Suppressor macrophage treated with lipopolysaccharide for 4 hours (primary cell): ENCODE measurements around the gene NHP2.
"Not testable (repeated sequence)": the region's sequence is repeated elsewhere in the genome, so short reads cannot be mapped to it uniquely, and the experiment has no call there.

Source experiments
- DNase-seq: peaks from one replicate; pipeline ENCODE4 v3.0.0-alpha.2; 2020

The NHP2 gene

GRCh38 chr5:178129296-178129695 lies 24.4 kb downstream of the NHP2 start:
- no peak for DNase-seq

GRCh38 chr5:178127300-178128009 lies 26.2 kb downstream of the NHP2 start:
- not testable (repeated sequence) for DNase-seq

DNA sequence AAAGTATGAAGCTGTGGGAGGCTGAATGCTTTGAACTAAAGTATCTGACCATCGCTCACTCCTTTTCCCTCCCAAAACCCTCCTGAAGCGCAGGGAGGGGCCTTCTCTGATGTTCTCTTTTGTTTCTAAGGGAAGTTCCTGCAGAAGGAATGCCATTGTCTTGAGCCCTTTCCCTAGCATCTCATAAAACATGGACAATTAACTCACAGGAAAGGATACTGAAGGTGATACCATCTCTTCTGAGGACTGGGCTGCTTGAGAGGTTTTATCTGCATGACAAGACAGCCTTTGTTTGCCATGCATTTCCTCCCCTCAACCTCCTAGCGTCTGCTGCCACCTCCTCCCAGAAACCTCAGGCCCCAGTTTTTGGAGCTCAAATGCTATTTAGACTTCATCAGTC lies 27.1 kb downstream of the NHP2 start:
- no peak for DNase-seq

DNA sequence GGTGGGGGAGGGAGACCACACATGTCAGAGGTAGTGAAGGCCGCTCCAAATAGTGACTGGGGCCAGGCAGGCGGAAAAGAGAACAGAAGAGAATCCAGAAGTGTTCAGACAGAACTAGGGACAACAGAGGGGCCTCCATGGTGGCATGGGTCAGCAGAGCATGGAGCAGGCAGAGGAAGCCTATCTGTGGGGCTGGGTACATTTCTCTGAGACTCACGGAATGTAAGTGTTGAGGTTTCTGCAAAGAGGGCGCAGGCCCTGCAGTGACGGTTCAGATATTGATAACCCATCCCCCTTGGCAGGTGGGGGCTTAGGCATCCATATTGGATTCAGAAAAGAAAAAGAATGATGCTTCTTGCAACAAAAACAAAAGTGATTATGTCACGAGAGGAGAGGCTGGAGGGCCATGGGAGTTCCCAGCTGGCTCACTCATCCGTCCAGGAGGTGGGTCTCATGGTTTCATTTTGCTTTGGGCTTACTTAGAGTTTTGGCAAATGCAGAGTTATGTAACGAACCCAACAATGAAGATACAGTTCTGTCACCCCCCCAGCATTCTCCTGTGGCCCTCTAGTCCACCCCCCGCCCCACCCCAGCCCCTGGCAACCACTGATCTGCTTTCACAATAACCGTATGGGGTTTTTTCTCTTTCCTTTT lies 28.3 kb downstream of the NHP2 start:
- DNase-seq = peak; percentile 44

DNA sequence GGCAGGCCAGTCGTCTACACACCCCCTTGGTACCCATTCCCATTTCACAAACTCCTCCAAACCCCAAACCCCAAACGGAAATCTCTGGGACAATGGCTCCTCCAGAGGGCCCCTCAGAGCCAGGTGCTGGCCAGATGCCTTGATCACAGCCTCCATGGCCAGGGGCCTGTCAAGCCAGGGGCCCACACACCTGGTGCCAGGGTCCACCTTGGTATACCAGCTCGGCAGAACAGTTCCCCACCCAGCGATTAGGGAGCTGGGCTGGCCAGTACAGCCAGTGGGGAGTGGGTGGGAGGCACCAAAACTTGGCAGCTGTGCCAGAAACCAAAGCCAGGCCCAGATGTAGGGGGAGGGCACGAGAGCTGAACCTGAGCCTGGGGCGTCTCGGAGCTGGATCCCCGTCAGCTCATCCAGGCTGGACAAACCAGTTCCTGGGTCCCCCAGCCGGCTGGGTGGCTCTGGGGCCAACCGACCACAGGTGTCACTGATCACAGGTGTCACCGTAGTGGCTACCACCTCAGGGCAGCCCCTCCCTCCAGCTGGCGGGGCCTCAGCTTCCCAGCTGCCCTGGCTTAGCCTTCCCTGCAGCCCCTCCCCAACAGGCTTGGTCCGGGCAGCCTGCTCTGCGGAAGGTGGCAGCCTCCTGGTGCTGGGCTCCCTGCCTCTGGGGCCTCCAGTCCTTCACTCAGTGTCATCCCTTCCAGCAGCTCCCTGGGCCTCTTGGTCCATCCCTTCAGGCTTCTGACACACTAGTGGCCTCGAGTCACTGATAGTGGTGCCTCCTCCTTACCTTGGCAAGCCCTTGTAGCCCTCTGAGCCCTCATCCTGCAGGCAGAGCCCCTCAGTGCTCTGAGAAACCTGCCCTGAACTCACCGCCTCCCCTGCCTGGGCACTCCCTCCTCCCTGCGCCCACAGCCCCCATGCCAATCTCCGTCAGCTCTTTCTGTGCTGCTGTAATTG lies 29.4 kb downstream of the NHP2 start:
- no peak for DNase-seq

- no peak for DNase-seq
Observed at GRCh38 chr5:178123094-178123965, 30.4 kb downstream of the NHP2 start.

GRCh38 chr5:178122346-178122745 lies 31.3 kb downstream of the NHP2 start:
- no peak for DNase-seq

DNA sequence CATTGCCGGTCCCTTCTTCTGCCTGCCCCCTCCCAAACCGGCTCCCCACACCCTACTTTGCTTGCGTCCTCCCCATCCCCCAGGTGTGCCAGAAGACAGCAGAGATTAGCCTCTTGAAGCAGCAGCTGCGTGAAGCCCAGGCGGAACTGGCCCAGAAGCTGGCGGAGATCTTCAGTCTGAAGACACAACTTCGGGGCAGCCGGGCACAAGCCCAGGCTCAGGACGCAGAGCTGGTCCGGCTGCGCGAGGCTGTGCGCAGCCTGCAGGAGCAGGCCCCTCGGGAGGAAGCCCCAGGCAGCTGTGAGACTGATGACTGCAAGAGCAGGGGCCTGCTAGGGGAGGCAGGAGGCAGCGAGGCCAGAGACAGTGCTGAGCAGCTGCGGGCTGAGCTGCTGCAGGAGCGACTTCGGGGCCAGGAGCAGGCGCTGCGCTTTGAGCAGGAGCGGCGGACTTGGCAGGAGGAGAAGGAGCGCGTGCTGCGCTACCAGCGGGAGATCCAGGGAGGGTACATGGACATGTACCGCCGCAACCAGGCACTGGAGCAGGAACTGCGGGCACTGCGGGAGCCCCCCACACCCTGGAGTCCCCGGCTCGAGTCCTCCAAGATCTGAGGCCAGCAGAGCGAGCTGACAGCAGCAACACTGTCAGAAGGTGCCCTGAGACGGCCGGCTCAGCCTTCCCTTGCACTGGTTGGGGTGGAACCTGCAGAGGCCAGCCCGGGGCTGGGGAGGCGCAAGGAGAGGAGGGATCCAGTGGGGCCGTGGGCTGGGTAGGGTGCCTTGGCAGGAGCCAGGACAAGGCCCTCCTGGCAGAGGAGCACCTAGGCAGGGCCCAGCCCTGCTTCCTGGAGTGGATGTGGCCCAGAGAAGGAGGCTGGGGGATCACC lies 32.1 kb downstream of the NHP2 start:
- DNase-seq = no peak

- peak; percentile 32 for DNase-seq
Observed at GRCh38 chr5:178120607-178121357, 32.9 kb downstream of the NHP2 start.

DNA sequence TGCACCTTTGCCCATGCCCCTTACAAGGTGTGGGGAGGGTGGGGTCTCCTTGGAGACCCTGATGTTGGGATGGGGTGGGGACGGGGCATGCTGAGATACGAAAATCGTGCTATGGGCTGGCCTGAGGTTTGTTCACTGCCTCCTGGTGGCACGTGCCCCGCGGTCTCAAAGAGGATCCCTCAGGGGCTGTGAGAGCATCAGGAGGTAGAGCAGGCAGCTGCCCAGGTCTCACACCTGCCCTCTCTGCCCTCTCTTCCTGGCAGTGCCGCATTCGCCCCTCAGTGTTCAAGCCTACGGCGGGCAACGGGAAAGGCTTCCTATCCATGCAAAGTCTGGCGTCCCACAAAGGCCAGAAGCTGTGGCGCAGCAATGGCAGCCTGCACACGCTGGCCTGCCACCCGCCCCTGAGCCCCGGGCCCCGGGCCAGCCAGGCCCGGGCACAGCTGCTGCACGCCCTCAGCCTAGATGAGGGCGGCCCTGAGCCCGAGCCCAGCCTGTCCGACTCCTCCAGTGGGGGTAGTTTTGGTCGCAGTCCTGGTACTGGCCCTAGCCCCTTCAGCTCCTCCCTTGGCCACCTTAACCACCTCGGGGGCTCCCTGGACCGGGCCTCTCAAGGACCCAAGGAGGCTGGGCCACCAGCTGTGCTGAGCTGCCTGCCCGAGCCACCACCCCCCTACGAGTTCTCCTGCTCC lies 33.6 kb downstream of the NHP2 start:
- no peak for DNase-seq

GRCh38 chr5:178117923-178118701 lies 35.6 kb downstream of the NHP2 start:
- no peak for DNase-seq

DNA sequence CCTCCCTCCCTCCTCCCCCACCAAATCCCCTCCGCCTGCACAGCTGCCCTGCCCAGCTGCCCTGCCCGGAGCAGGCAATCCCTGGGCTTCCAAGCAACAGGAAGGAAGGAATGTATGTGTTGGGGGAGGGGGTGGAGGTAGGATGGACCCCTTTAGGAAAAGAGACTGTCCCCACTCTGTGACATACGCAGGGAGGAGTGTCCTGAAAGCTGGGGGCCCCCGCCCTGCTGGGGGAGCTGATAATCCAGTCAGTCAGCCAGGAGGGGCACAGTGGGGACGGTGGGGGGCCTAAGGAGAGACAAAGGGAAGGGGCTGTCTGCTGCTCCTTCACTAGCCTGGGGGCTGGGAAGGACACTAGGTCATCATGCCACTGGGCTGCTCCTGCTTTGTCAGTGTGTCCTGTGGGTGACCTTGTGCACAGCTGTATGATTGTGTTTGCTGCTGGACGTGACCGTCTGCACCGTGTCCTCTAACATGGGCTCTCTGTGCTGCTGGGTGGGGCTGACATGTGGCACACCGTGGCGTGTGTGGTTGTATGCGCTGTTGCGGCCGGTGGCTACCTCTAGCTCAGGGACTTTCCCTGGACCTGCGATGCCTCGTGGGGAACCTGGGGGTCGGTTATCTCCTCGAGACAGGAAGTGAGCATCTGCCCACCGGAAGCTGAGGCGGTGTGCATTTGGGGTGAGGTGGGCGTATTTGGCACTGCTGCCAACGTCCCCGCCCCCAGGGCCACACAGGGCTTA lies 37.4 kb downstream of the NHP2 start:
- no peak for DNase-seq

- no peak for DNase-seq
Observed at GRCh38 chr5:178115814-178116142, 37.9 kb downstream of the NHP2 start.

- no peak for DNase-seq
Observed at GRCh38 chr5:178115136-178115813, 38.4 kb downstream of the NHP2 start.

DNA sequence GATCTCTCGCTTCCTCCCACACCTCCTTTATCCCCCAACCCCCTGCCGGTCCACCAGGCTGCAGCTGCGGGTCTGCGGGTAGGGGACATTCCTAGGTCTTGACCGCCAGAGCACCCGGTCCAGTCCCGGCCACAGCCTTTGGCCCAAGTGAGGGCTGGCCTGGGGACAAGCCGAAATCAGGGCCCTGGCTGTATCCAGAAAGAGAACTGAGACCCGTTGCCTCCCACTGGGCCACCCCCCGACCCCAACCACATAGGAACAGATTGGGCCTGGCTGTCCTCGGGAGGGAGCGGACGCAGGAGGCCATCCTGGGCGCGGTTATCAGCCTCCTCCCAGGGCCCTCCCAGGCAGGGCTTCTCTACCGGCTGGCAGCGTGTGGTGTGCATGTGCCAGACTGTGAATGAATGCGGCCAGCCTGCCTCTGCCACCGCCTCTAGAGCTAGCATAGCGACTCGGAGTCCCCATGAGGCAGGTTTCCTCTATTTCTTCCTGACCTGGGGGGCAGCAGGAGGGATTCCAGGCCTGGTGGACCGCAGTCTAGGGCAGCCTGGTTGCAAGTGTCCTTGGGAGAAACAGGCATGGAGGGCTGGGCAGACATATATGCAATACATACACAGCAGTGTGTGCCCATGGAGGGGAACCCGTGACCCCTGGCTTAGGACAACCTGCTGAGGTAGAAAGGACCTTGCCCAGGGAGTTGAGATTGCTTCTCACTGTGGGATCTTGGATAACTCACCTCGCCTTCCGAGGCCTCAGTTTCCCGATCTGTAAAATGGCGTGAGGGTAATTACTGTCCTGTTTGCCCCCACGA lies 39.2 kb downstream of the NHP2 start:
- no peak for DNase-seq

- DNase-seq = no peak
Observed at GRCh38 chr5:178113841-178114324, 39.8 kb downstream of the NHP2 start.
